IPS-15b (cell line): Measurements from ENCODE around the gene LOXHD1.

Experiments
- H3K27me3 ChIP-seq: one replicate; pipeline ENCODE4 v1.6.1; 2013; ENCODE audit warnings: low read length; ENCODE audit not compliant: control insufficient read depth, insufficient read depth
- H3K36me3 ChIP-seq: one replicate; pipeline ENCODE4 v1.6.1; 2013; ENCODE audit warnings: low read length; ENCODE audit not compliant: control insufficient read depth, insufficient read depth
- H3K4me1 ChIP-seq: one replicate; pipeline ENCODE4 v1.6.1; 2013; ENCODE audit warnings: mild to moderate bottlenecking, low read length; ENCODE audit not compliant: control insufficient read depth, insufficient read depth
- H3K4me3 ChIP-seq: one replicate; pipeline ENCODE4 v1.5.1; 2013; ENCODE audit warnings: low read depth, low read length
- H3K9ac ChIP-seq: one replicate; pipeline ENCODE4 v1.6.1; 2013; ENCODE audit warnings: low read depth, mild to moderate bottlenecking, low read length
- H3K9me3 ChIP-seq: one replicate; pipeline ENCODE4 v1.6.1; 2013; ENCODE audit warnings: mild to moderate bottlenecking, low read length; ENCODE audit not compliant: control insufficient read depth, insufficient read depth

Gene LOXHD1

GRCh38 chr18:46588971-46589660 is 67.9 kb downstream of the LOXHD1 start:
- Histone ChIP-seq H3K4me3 (no peak overlapping the region), H3K9me3 (no peaks in the 10 kb centered on the region), H3K27me3 (no peaks in the 10 kb centered on the region), H3K4me1 (no peaks in the 10 kb centered on the region), H3K9ac (no peak overlapping the region), H3K36me3 (no peaks in the 10 kb centered on the region)

GRCh38 chr18:46587600-46587999 is 69.4 kb downstream of the LOXHD1 start:
- Histone ChIP-seq H3K9ac (no peak overlapping the region), H3K36me3 (no peaks in the 10 kb centered on the region), H3K4me3 (no peak overlapping the region), H3K27me3 (no peaks in the 10 kb centered on the region), H3K9me3 (no peaks in the 10 kb centered on the region), H3K4me1 (no peaks in the 10 kb centered on the region)

GRCh38 chr18:46583711-46584110 is 73.3 kb downstream of the LOXHD1 start:
- Histone ChIP-seq H3K9me3 (no peaks in the 10 kb centered on the region), H3K4me3 (no peak overlapping the region), H3K4me1 (no peaks in the 10 kb centered on the region), H3K36me3 (no peaks in the 10 kb centered on the region), H3K9ac (no peak overlapping the region), H3K27me3 (no peaks in the 10 kb centered on the region)

- Histone ChIP-seq H3K36me3 (no peaks in the 10 kb centered on the region), H3K4me3 (no peak overlapping the region), H3K27me3 (no peaks in the 10 kb centered on the region), H3K9ac (no peak overlapping the region), H3K9me3 (no peaks in the 10 kb centered on the region), H3K4me1 (no peaks in the 10 kb centered on the region)
Observed at GRCh38 chr18:46581648-46582047, 75.4 kb downstream of the LOXHD1 start.

- no peak overlapping the region for H3K9ac ChIP-seq
- no peak overlapping the region for H3K4me3 ChIP-seq
- no peaks in the 10 kb centered on the region for H3K27me3 ChIP-seq
- no peaks in the 10 kb centered on the region for H3K9me3 ChIP-seq
- no peaks in the 10 kb centered on the region for H3K36me3 ChIP-seq
- no peaks in the 10 kb centered on the region for H3K4me1 ChIP-seq
Observed at GRCh38 chr18:46578987-46579386, 78.0 kb downstream of the LOXHD1 start.

GRCh38 chr18:46577546-46577945 is 79.5 kb downstream of the LOXHD1 start:
- Histone ChIP-seq H3K36me3 (no peaks in the 10 kb centered on the region), H3K4me3 (no peak overlapping the region), H3K9ac (no peak overlapping the region), H3K4me1 (no peaks in the 10 kb centered on the region), H3K27me3 (no peaks in the 10 kb centered on the region), H3K9me3 (no peaks in the 10 kb centered on the region)

- no peaks in the 10 kb centered on the region for H3K9me3 ChIP-seq
- H3K27me3 ChIP-seq: no peaks in the 10 kb centered on the region
- H3K4me3 ChIP-seq: no peak overlapping the region
- H3K36me3 ChIP-seq: no peaks in the 10 kb centered on the region
- no peak overlapping the region for H3K9ac ChIP-seq
- H3K4me1 ChIP-seq: no peaks in the 10 kb centered on the region
Observed at GRCh38 chr18:46575851-46576250, 81.2 kb downstream of the LOXHD1 start.

GRCh38 chr18:46574743-46575115 is 82.3 kb downstream of the LOXHD1 start:
- Histone ChIP-seq H3K27me3 (no peaks in the 10 kb centered on the region), H3K36me3 (no peaks in the 10 kb centered on the region), H3K9ac (no peak overlapping the region), H3K4me3 (no peak overlapping the region), H3K4me1 (no peaks in the 10 kb centered on the region), H3K9me3 (no peaks in the 10 kb centered on the region)

- H3K27me3 ChIP-seq: no peaks in the 10 kb centered on the region
- no peaks in the 10 kb centered on the region for H3K9me3 ChIP-seq
- H3K4me1 ChIP-seq: no peaks in the 10 kb centered on the region
- no peak overlapping the region for H3K4me3 ChIP-seq
- no peak overlapping the region for H3K9ac ChIP-seq
- no peaks in the 10 kb centered on the region for H3K36me3 ChIP-seq
Observed at GRCh38 chr18:46574000-46574742, 82.8 kb downstream of the LOXHD1 start.

- H3K27me3 ChIP-seq: no peaks in the 10 kb centered on the region
- no peaks in the 10 kb centered on the region for H3K4me1 ChIP-seq
- no peak overlapping the region for H3K4me3 ChIP-seq
- H3K36me3 ChIP-seq: no peaks in the 10 kb centered on the region
- H3K9ac ChIP-seq: no peak overlapping the region
- H3K9me3 ChIP-seq: no peaks in the 10 kb centered on the region
Observed at GRCh38 chr18:46573156-46573555, 83.9 kb downstream of the LOXHD1 start.

GRCh38 chr18:46571756-46572155 is 85.3 kb downstream of the LOXHD1 start:
- Histone ChIP-seq H3K4me3 (no peak overlapping the region), H3K4me1 (no peaks in the 10 kb centered on the region), H3K27me3 (no peaks in the 10 kb centered on the region), H3K36me3 (no peaks in the 10 kb centered on the region), H3K9me3 (no peaks in the 10 kb centered on the region), H3K9ac (no peak overlapping the region)

- Histone ChIP-seq H3K9me3 (no peaks in the 10 kb centered on the region), H3K4me3 (no peak overlapping the region), H3K9ac (no peak overlapping the region), H3K4me1 (no peaks in the 10 kb centered on the region), H3K27me3 (no peaks in the 10 kb centered on the region), H3K36me3 (no peaks in the 10 kb centered on the region)
Observed at GRCh38 chr18:46570666-46571065, 86.4 kb downstream of the LOXHD1 start.
